Measurements from ENCODE around the gene NDUFV2. TPM values are rescaled to one million over a fixed set of nuclear protein-coding genes. Genes with fewer than 3 reads are reported as not detected.
"Not testable (repeated sequence)": the region's sequence is repeated elsewhere in the genome, so short reads cannot be mapped to it uniquely, and the experiment has no call there.

Gene NDUFV2
- total RNA-seq, 4 donors from 2014 or later, result 84.9 to 111 (median 108) TPM

- intact Hi-C loops (cut with DNase I; ENCODE audit: low total_unique reads), result no loop called here
- TF ChIP-seq POLR2A (IDR thresholded peaks at IDR 0.05), result no peak
- TF ChIP-seq CTCF (IDR thresholded peaks at IDR 0.05), result no peak
- 64 to 66% methylated on average over 2 of the region's 2 CpGs for WGBS, 2 donors
- no peak overlapping the region for H3K4me3 ChIP-seq (ENCODE audit: low read depth, poor library complexity, severe bottlenecking)
- DNase-seq (ENCODE audit: low spot score in 2 of 2), result no peak
These were observed 55.3 kb downstream of the NDUFV2 start for GRCh38 chr18:9157806-9158205.

- 97 to 98% methylated on average over 4 of the region's 4 CpGs for WGBS, 2 donors
- no peak for DNase-seq (ENCODE audit: low spot score in 2 of 2)
- intact Hi-C loops (cut with DNase I; ENCODE audit: low total_unique reads), result no loop called here
- H3K4me3 ChIP-seq (ENCODE audit: low read depth, poor library complexity, severe bottlenecking), result no peak overlapping the region
- TF ChIP-seq POLR2A (IDR thresholded peaks at IDR 0.05) (no peak), CTCF (IDR thresholded peaks at IDR 0.05) (no peak)
These were observed 57.5 kb downstream of the NDUFV2 start for GRCh38 chr18:9160014-9160413.

- H3K4me3 ChIP-seq (ENCODE audit: low read depth, poor library complexity, severe bottlenecking); intact Hi-C loops (cut with DNase I; ENCODE audit: low total_unique reads); DNase-seq (ENCODE audit: low spot score in 2 of 2): not testable (repeated sequence)
- WGBS, 2 donors, result 96 to 99% methylated on average over 4 of the region's 4 CpGs
These were observed 60.2 kb downstream of the NDUFV2 start for GRCh38 chr18:9162663-9163062.

GRCh38 chr18:9164149-9164548, 61.6 kb downstream of the NDUFV2 start:
- intact Hi-C loops (cut with DNase I; ENCODE audit: low total_unique reads); H3K4me3 ChIP-seq (ENCODE audit: low read depth, poor library complexity, severe bottlenecking); DNase-seq (ENCODE audit: low spot score in 2 of 2): not testable (repeated sequence)

GRCh38 chr18:9165883-9166282, 63.4 kb downstream of the NDUFV2 start:
- intact Hi-C loops (cut with DNase I; ENCODE audit: low total_unique reads); DNase-seq (ENCODE audit: low spot score in 2 of 2); H3K4me3 ChIP-seq (ENCODE audit: low read depth, poor library complexity, severe bottlenecking): not testable (repeated sequence)
- WGBS, 2 donors, result 93 to 100% methylated on average over 3 of the region's 3 CpGs

GRCh38 chr18:9169515-9169914, 67.0 kb downstream of the NDUFV2 start:
- intact Hi-C loops (cut with DNase I; ENCODE audit: low total_unique reads); DNase-seq (ENCODE audit: low spot score in 2 of 2); H3K4me3 ChIP-seq (ENCODE audit: low read depth, poor library complexity, severe bottlenecking): not testable (repeated sequence)
- WGBS, 2 donors, result 85 to 92% methylated on average over 3 of the region's 3 CpGs

- WGBS, 2 donors, result 94 to 97% methylated on average over 3 of the region's 3 CpGs
- DNase-seq (ENCODE audit: low spot score in 2 of 2); H3K4me3 ChIP-seq (ENCODE audit: low read depth, poor library complexity, severe bottlenecking); intact Hi-C loops (cut with DNase I; ENCODE audit: low total_unique reads): not testable (repeated sequence)
These were observed 69.4 kb downstream of the NDUFV2 start for GRCh38 chr18:9171919-9172318.

- WGBS, 2 donors, result 75 to 92% methylated on average over 4 of the region's 4 CpGs
- H3K4me3 ChIP-seq (ENCODE audit: low read depth, poor library complexity, severe bottlenecking), result no peak overlapping the region
- no peak for TF ChIP-seq POLR2A (IDR thresholded peaks at IDR 0.05)
- TF ChIP-seq CTCF (IDR thresholded peaks at IDR 0.05), result no peak
- intact Hi-C loops (cut with DNase I; ENCODE audit: low total_unique reads), result no loop called here
- no peak for DNase-seq (ENCODE audit: low spot score in 2 of 2)
These were observed 70.1 kb downstream of the NDUFV2 start for GRCh38 chr18:9172506-9173127.

All from lower leg skin (tissue), 4 donors.